HL-60 (cell line): ENCODE results near the gene MEG3.

ENCODE experiments used
- POLR2AphosphoS5 ChIP-seq: IDR thresholded peaks from 2 replicates; pipeline ENCODE4 v1.6.1; 2012; ENCODE audit warnings: low read depth
- TF ChIP-seq, protein P1 (sequence below): IDR thresholded peaks from one replicate; pipeline ENCODE4 v1.5.1; 2011; ENCODE audit warnings: low read length, control low read depth, inconsistent platforms; ENCODE audit not compliant: insufficient read depth
- TF ChIP-seq, protein P2 (sequence below): IDR thresholded peaks from 2 replicates; pipeline ENCODE4 v1.6.1; 2012; ENCODE audit warnings: low read depth; ENCODE audit not compliant: insufficient replicate concordance

DNA sequence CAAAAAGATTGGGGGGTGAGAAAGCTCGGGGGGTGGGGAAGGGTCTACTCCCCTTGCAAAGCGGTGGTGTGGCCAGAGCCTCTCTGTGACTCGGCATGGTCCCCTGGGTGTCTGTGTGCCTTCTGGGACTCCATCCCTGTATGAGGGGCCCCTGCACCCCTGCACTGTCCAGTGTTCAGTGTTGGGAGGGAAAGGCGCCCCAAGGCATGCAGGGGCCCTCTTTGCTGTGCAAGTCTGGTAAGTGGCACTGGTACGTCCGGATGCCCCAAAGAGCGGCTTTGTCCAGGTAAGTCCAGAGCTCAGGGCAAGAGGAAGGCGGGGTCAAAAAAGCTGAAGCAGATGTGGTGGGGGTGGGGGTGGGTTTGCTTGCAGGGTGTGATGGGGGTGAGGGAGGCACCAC lies 53.9 kb downstream of the MEG3 start:
- no peak for TF ChIP-seq POLR2AphosphoS5
- TF ChIP-seq, protein P1, sequence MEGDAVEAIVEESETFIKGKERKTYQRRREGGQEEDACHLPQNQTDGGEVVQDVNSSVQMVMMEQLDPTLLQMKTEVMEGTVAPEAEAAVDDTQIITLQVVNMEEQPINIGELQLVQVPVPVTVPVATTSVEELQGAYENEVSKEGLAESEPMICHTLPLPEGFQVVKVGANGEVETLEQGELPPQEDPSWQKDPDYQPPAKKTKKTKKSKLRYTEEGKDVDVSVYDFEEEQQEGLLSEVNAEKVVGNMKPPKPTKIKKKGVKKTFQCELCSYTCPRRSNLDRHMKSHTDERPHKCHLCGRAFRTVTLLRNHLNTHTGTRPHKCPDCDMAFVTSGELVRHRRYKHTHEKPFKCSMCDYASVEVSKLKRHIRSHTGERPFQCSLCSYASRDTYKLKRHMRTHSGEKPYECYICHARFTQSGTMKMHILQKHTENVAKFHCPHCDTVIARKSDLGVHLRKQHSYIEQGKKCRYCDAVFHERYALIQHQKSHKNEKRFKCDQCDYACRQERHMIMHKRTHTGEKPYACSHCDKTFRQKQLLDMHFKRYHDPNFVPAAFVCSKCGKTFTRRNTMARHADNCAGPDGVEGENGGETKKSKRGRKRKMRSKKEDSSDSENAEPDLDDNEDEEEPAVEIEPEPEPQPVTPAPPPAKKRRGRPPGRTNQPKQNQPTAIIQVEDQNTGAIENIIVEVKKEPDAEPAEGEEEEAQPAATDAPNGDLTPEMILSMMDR = no peak
- TF ChIP-seq, protein P2, sequence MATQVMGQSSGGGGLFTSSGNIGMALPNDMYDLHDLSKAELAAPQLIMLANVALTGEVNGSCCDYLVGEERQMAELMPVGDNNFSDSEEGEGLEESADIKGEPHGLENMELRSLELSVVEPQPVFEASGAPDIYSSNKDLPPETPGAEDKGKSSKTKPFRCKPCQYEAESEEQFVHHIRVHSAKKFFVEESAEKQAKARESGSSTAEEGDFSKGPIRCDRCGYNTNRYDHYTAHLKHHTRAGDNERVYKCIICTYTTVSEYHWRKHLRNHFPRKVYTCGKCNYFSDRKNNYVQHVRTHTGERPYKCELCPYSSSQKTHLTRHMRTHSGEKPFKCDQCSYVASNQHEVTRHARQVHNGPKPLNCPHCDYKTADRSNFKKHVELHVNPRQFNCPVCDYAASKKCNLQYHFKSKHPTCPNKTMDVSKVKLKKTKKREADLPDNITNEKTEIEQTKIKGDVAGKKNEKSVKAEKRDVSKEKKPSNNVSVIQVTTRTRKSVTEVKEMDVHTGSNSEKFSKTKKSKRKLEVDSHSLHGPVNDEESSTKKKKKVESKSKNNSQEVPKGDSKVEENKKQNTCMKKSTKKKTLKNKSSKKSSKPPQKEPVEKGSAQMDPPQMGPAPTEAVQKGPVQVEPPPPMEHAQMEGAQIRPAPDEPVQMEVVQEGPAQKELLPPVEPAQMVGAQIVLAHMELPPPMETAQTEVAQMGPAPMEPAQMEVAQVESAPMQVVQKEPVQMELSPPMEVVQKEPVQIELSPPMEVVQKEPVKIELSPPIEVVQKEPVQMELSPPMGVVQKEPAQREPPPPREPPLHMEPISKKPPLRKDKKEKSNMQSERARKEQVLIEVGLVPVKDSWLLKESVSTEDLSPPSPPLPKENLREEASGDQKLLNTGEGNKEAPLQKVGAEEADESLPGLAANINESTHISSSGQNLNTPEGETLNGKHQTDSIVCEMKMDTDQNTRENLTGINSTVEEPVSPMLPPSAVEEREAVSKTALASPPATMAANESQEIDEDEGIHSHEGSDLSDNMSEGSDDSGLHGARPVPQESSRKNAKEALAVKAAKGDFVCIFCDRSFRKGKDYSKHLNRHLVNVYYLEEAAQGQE = no peak
